Fibroblast of skin of back (primary cell): ENCODE results near the gene AMIGO3.
"Not testable (repeated sequence)": the region's sequence is repeated elsewhere in the genome, so short reads cannot be mapped to it uniquely, and the experiment has no call there.

Experiments
- DNase-seq: peaks from one replicate; pipeline ENCODE4 v3.0.0-alpha.2; 2013

AMIGO3 gene

DNA sequence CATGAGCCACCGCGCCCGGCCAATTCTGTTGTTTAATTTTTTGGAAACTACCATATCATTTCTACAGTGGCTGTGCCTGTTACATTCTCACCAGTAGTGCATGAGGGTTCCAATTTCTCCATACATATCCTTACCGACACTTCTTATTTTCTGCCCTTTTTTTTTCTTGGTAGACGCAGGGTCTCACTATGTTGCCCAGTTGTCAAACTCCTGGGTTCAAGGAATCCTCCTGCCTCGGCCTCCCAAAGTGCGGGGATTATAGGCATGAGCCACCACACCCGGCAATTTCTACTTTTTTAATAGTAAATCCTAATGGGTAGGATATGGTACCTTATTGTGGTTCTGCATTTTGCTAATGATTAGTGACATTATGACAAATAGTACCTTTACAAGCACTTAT is 9.6 kb downstream of the AMIGO3 start:
- no peak for DNase-seq

DNA sequence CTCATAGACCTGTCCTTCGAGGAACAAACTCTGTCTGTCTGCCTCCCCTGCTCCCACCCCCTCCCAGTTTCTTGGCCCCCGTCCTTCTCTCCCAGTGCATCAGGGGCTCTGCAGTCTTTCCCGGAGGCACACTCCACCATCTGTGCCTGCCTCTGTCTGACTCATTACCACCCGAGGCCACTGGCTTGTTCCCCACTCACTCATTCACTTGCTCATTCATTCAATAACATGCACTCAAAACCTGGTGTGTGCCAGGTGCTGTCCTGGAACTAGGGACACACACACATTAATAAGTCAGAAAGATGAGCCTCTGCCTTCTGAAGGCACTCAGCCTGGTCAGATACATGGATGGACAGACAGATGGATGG is 12.4 kb downstream of the AMIGO3 start:
- no peak for DNase-seq

DNA sequence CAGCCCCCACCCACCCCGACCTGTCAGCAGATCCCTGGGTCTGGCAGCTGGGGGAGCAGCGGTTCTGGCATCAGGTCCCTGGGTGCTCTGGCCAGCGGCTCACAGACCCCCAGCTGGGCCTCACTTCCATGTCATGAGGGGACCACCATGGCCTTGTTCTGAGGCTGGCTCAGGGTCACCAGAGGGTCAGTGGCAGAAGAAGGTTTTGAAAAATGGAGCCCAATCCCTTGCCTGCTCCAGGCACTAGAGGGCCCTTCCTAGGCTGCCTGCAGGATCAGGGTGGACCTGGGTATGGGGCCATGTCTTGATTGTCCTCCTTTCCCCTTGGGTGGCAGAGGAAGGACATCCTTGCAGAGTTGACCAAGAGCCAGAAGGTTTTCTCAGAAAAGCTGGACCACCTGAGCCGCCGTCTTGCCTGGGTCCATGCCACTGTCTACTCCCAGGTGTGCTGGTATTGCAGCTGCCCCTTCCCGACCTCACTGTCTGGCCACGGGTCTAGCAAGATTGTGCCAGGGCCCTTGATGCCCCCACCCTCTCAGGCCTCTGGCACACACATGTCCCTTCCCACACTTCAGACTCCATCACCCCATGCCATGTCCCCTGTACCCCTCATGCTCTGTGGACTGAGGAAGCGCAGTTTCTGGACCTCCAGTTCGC is 12.9 kb downstream of the AMIGO3 start:
- DNase-seq, result no peak

DNA sequence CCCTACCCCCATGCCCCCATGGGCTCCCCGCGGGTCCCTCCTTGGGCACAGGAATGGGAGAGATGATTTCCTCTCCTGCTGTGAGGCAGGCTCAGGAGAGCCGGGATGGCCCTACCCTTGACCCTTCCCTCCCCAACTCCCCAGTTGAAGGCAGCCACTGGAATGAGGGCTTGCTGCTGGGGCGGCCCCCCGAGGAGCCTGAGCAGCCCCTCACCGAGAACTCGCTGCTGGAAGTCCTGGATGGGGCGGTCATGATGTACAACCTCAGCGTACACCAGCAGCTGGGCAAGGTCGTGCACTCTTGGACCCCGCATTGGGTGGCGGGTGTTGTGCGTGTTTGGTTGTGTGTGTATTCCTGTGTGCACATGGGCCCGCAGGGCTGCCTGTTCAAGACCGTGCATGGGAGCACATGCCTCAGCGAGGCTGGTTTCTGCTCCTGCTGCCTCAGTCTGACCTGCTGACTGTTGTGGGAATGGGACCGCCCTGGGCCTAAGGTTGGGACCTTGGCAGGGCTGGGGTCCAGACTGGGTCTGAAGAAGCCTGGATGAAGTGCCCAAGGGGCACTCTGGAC is 14.0 kb downstream of the AMIGO3 start:
- no peak for DNase-seq

DNA sequence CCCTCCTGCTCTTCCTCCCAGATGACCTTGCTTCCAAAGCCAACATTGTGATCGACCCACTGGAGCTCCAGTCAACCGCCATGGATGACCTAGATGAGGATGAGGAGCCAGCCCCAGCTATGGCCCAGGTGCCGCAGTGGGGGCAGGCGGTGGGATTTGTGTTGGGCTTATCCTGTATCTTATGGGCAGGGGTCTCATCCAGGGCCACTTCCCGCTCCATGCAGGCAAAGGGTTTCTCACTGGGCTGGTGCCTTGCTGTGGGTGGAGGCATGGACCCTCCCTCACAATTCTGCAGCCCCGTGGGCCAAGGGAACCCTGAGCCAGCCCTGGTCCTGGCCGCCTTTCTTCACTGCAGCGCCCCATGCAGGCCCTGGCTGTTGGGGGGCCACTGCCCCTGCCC is 14.9 kb downstream of the AMIGO3 start:
- no peak for DNase-seq

DNA sequence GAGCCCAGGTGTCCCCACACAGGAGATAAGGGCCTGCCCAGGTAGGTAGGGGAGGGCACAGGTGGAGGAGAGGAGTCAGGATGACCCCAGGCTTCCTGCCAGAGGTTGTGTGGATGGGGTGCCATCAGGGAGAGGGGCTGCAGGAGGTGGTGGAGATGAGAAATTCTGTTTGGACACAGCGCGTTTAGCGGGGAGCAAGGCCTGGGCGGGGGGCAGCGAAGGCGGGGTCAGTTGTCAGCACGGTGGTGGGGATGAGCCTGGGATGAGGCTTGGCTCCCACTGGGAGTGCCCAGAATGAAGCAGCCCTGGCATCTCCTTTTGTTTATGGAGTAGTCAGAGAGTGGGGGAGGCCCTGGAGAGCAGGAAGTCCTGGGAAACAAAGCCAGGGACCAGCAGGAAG is 15.5 kb downstream of the AMIGO3 start:
- DNase-seq, result no peak

DNA sequence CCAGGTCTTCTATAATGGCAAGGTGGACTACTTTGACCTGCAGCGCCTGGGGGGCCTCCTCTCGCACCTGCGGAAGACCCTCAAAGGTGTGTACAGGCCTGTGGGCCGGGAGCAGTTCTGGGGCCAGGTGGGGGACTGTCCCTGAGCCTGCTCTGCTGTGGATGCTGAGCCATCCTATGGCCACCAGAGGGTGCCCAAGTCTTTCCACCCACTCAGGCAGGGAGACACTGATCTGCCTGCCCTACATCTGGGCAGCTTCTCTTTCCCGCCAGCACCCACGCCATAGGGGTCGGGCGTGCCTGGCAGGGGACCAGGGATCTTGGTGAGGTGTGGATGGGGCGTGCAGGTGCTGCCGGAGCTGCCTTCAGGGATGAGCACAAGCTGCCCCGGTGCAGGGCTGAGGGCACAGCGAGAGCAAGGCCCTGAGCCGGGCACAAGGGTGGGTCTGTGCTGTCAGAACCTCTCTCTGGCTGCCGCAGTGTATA is 16.0 kb downstream of the AMIGO3 start:
- DNase-seq, result peak; percentile 64

DNA sequence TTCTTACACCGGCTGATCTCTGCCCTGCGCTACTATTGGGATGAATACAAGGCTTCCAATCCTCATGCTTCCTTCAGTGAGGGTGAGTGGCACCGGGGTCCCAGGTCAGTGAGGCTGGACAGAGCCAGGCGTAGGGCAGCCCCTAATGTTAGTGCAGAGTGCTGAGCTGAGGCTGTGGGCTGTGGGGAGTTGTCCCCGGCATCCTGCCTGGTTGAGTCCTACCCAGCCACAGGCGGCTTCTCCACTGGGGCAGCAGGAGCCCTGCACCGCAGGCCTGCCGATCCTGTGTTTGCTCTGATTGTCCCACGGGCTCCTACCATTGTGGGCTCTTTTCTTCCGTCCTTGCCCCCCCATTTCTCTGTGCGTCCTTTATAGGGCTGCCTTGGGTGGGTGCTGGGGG is 16.8 kb downstream of the AMIGO3 start:
- no peak for DNase-seq

DNA sequence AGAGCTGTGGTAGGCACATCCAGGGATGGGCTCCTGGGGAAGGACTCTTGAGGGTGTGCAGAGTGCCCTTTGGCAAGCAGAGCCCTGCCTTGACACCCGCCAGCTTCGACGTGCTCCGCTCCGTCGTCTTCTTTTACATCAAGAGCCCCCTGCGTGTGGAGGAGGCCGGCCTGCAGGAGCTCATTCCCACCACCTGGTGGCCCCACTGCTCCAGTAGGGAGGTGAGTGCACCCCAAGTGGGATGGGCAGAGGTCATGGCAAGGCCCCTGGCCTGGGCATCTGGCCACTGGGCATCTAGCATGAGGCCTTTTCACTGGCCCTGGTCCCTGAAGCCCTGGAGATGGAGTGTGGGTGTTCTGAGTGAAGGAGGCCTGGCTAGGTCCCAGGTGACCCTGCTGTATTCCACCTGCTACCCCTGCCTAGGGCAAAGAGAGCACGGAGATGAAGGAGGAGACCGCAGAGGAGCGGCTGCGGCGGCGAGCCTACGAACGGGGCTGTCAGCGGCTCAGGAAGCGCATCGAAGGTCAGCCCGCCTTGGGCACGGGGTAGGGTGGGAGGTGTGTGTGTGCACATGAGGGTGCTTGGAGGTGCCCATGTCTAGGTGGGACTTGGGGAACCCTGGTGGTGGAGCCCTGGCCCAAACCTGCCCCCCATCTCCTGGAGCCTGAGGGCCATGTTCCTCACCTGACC is 18.0 kb downstream of the AMIGO3 start:
- DNase-seq, result no peak

DNA sequence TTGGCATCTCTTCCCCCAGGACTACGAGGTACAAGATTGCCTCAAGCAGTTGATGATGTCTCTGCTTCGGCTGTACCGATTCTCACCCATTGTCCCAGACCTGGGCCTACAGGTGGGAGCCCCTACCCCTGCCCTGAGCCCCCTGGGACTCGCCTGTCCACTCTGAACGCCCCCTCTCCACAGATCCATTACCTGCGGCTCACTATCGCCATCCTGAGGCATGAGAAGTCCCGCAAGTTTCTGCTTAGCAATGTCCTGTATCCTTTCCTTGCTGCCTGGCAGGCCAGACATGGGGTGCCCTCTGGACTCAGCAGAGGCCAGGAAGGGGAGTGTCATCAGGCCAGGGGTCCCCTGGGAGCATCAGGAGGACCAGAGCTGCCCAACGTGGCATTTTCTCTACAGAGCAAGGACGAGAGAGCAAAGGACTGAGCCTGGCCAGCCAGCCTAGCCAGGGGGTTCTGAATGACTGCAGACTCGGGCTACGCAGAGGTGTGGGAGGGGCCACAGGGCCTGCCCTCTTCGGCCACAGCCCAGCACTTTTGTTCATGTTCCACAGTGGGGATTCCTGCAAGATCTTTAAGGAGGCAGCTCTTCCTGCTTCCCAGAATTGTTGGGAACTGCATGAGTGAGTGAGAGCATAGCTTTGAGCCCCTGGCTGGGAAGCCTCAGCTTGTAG is 18.9 kb downstream of the AMIGO3 start:
- no peak for DNase-seq

DNA sequence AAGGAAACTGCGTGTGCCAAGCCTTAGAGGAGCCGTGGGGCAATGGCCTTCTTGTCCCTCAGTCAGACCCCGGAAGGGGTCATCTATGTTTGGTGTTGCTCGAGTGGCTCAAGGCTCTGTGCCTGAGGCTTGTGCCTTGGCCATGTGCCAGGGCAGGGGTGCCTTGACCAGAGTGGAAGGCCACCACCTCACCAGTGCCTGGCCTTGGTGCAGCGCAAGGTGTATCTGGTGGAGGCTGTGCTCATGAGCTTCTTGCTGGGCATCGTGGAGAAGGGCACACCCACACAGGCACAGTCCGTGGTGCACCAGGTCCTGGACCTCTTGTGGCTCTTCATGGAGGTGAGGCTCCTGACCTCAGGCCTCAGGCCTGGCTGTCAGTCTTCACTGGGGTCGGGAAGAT is 19.5 kb downstream of the AMIGO3 start:
- no peak for DNase-seq

DNA sequence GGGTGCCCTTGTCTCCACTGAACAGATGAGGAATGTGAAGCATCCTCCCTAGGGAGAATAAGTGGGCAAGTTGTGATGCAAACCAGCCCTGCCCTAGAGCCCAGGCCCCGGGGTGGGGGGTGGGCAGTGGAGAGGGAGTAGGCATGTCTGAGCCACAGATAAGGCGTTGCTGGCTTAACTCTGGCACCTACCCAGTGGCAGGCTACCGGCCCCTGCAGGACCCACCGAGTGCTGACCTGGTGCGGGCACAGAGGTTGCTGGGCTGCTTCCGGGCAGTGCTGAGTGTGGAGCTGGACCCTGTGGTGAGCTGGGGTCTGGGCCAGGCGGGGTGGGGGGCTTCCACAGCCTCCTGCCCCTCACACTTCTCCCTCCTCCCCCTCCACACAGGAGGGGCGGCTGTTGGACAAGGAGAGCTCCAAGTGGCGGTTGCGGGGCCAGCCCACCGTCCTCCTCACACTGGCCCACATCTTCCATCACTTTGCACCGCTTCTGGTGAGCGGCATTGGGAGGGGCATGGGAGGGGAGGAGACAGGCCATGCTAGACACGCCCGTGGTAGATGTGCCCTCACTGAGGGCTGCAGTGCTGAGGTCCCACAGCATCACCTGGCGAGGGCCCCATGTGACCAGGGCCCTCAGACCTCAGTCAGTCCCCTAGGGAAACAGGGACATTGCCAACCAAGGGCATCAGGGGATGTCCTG is 20.1 kb downstream of the AMIGO3 start:
- DNase-seq, result peak; percentile 46

DNA sequence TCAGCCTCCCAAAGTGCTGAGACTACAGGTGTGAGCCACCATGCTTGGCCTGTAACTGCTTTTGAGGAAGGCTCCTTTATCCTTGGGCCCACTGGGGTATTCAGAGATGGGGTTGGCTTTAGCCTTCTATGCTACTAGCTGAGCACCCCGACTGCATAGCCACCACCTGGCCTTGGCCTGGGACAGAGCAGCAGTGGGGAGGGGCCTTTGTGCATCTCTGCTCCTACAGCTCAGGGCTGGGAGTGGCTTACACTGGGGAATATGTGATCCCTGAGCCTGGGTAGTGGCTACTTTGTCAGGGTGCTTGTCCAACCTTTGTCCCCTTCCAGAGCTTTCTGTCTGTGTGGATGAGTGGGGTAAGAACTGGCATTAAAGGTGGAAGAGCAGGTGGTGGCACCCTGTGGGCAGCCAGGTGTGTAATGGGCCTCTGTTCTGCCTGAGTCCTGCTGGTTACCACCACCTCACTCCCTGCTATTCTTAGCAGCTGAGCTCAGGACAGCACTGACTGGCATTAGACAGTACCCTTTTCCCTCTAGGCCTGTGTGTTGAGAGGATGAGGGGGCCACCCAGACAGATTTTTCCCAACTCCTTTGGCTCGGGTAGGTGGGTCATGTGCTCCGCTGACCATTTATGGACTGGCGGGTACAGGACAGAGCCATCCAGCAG is 24.0 kb downstream of the AMIGO3 start:
- DNase-seq, result not testable (repeated sequence)

DNA sequence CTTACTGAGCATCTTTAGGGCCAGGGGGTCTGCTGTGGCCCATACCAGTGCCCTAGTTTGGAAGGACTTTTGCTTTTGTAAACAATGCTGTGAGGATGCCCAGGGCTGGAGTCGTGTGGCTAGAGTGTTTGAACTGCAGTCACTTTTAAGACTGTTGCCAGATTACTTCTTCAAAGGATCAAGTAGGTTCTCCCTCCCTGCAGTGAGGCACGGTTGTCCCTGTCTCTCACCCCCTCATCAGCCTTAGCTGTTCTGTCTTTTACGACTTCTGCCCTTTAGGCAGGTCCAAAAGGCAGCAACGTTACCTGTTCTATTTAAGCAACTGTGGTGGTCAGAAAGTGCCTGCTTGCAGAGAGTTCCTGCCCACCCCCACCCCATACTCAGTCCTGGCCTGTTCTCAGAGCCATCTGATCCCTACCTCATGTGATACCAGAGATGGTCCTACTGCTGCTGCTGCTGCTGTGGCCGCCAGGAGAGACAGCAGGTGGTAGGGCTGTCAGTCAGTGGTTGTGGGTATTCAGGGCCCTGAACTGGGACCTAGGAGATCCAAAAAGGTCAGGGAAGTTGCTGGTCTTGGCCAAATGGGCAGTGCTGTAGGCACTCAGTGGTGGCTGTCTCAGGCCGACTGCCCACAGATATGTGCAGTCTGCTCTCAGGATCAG is 24.9 kb downstream of the AMIGO3 start:
- DNase-seq, result not testable (repeated sequence)

DNA sequence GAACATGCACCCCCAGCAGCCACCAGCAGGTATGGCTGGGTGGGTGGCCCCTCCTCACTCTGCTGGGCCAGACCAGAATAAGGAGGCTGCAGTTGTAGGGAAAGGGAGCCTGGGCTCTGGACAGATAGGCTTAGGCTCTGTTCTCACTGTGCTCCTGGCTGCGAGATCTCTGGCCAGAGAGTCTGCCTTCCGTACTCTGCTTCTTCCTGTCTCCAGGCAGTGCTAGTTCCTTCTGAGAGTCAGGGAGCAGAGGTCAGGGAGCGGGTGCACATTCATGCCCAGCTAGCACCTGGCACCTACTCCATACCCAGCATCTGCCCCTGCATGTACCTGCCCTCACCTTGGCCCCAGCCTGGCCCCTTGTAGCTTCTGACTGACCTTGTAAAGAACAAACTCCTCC is 28.0 kb downstream of the AMIGO3 start:
- DNase-seq, result not testable (repeated sequence)

DNA sequence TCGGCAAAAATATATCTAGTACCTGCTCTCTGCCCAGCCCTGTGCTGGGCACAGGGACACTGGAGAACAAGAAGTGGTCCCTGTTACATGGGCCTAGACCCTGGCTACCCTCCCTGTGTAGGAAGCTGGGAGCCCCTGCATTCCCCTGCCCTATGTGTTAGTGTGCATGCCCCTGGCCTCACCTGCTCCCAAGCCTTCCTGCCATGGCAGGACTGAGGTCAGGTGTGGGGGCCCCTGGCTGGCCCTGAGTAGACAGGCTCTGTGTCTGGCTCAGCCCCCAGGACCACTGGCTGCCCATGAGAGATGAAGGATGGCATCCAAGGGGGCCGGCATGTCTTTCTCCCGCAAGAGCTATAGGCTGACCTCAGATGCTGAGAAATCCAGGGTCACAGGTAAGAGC is 28.6 kb downstream of the AMIGO3 start:
- DNase-seq, result not testable (repeated sequence)

DNA sequence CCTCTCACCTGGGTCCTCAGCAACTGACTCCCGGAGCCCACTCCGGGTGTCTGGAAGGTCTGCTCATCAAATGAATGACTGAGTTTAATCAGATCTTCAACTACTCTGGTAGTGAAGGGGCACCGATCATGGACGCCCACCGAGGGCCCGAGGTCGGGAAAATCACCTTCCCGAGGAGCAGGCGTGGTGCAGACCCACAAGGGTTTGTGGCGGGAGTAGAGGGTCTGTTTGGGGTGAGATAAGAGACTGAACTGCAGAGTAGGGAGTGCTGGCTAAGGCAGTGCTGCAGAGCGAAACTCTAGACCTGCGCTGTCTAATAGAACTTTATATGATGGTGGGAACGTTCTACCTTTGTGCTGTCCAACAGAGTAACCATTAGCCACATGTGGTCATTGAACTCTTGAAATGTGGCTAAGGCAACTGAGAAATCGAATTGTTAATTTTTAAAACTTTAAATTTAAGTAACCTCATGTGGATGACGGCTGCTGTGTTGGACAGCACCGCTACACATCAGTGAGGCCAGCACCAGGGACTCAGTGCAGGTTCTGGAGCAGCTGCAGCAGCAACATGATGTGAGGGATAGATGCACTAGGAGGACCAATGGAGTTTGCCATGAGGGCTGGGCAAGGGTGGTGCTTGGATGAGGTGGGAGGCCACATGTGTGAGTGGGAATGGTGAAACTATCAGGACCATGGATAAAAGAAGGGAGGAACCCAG is 29.4 kb downstream of the AMIGO3 start:
- DNase-seq, result not testable (repeated sequence)

DNA sequence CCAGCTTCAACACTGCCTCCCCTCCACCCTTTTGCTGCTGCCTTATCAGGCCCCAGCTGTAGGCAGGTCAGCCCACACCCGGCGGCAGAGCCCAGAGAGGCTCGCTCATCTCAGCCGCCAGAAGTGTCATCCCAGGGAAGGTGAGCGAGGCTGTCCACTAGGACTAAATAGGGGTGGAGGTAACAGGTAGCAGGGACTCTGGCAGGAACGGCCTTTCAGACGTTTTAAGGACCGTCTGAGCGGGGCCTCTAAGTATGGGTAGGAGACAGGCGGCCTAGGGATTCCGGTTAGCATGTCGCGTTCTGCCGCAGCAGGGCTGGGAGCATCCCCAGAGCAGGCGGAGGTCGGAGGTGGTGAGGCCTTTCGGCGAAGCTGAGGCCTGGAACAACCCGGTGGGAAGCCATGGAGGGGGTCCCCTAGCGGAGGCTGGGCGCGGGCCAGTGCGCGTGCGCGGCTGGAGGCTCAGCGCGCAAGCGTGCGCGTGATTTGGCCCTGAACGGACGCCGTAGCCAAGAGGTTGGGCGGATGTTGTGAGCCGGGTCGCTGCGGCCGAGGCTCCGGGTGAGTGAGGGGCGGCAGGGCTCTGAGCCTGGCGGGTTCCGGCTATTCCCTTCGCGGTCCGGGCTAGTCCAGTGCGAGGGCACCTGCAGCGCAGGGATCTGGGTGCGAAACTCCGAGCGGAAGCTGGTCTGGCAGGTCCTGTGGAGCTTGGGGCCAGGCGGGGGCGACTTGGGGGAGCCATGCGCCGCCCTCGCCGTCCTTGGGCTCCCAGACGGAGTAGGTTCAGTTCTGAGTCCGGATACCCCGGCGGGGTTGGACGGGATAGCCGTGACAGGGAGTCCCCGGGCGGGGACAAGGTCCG is 30.2 kb downstream of the AMIGO3 start, which contains the start of the genes MST1 and RNF123:
TSS of gene MST1 (minus strand) at position 429 of the 862 bp plus-strand sequence. CDS start 783 bp downstream, outside the sequence.
TSS of gene RNF123 (plus strand) at position 512 of the 862 bp plus-strand sequence. CDS start 1,609 bp downstream, outside the sequence.
- peak; percentile 94 for DNase-seq

DNA sequence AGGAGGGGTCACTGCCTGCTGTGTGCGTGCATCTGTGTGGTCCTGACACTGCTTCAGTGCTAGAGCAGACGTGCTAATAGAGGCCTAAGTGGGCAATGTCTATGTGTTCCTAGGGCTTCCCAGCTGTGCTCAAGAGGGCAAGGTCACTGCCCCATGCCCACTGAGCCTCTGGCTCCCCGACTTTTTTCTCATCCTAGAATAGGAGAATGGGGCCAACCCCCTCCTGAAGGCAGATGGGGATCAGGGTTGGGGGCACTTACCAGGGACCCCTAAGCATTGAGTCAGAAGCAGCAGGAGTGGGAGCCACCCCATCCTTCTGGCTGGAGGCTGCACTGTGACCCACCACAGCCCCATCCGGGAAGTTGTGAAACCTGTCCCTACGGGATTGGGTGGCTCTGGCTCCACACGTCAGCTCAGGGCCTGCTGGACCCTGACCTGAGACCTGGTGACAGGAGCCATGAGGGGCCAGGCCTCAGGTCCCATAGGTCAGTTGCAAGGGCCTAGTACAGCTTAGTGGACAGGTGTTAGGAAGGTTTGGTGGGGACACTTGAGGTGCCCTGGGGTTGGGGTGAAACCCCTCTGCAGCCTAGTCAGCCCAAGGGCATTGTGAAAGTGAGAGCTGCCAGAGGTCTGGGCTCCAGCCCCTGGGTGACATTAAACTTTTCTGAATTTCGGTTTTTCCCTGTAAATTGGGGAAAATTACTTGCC is 31.0 kb downstream of the AMIGO3 start:
- DNase-seq, result not testable (repeated sequence)
